ENCODE data around the gene ARHGEF18.

ARHGEF18 gene

DNA sequence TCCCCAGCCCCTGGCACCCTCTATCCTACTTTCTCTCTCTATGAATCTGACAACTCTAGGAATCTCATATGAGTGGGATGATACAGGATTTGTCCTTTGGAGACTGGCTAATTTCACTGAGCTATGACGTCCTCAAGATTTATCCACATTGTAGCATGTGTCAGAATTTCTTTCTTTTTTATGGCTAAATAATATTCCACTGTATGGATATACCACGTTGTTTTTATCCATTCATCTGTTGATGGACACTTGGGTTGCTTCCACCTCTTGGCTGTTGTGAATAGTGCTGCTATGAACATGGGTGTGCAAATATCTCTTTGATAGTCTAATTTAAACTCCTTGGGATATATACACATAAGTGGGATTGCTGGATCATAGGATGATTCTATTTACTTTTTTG is 30.6 kb upstream of the ARHGEF18 start:
- TF ChIP-seq ZNF239 (tag by site-specific recombination; IDR thresholded peaks at IDR 0.05), result no peak
- TF ChIP-seq SALL2 (tag by site-specific recombination; IDR thresholded peaks at IDR 0.05; ENCODE audit: borderline replicate concordance), result no peak
- no peak for TF ChIP-seq ZNF394 (tag by site-specific recombination; IDR thresholded peaks at IDR 0.05; ENCODE audit: borderline replicate concordance)
- TF ChIP-seq, protein P1, sequence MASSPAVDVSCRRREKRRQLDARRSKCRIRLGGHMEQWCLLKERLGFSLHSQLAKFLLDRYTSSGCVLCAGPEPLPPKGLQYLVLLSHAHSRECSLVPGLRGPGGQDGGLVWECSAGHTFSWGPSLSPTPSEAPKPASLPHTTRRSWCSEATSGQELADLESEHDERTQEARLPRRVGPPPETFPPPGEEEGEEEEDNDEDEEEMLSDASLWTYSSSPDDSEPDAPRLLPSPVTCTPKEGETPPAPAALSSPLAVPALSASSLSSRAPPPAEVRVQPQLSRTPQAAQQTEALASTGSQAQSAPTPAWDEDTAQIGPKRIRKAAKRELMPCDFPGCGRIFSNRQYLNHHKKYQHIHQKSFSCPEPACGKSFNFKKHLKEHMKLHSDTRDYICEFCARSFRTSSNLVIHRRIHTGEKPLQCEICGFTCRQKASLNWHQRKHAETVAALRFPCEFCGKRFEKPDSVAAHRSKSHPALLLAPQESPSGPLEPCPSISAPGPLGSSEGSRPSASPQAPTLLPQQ (tag by site-specific recombination; IDR thresholded peaks at IDR 0.05), result no peak
- TF ChIP-seq ZNF132 (tag by site-specific recombination; IDR thresholded peaks at IDR 0.05; ENCODE audit: borderline replicate concordance), result no peak
- TF ChIP-seq ZNF146 (tag by site-specific recombination; IDR thresholded peaks at IDR 0.05), result peak; percentile 78
- TF ChIP-seq ZNF350 (tag by site-specific recombination; IDR thresholded peaks at IDR 0.05), result no peak
- TF ChIP-seq, protein P2, sequence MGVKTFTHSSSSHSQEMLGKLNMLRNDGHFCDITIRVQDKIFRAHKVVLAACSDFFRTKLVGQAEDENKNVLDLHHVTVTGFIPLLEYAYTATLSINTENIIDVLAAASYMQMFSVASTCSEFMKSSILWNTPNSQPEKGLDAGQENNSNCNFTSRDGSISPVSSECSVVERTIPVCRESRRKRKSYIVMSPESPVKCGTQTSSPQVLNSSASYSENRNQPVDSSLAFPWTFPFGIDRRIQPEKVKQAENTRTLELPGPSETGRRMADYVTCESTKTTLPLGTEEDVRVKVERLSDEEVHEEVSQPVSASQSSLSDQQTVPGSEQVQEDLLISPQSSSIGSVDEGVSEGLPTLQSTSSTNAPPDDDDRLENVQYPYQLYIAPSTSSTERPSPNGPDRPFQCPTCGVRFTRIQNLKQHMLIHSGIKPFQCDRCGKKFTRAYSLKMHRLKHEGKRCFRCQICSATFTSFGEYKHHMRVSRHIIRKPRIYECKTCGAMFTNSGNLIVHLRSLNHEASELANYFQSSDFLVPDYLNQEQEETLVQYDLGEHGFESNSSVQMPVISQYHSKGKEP (tag by site-specific recombination; IDR thresholded peaks at IDR 0.05), result no peak
- TF ChIP-seq ZNF707 (tag by site-specific recombination; IDR thresholded peaks at IDR 0.05), result no peak
- TF ChIP-seq YY1 (tag by site-specific recombination; IDR thresholded peaks at IDR 0.05), result no peak
- TF ChIP-seq, protein P3, sequence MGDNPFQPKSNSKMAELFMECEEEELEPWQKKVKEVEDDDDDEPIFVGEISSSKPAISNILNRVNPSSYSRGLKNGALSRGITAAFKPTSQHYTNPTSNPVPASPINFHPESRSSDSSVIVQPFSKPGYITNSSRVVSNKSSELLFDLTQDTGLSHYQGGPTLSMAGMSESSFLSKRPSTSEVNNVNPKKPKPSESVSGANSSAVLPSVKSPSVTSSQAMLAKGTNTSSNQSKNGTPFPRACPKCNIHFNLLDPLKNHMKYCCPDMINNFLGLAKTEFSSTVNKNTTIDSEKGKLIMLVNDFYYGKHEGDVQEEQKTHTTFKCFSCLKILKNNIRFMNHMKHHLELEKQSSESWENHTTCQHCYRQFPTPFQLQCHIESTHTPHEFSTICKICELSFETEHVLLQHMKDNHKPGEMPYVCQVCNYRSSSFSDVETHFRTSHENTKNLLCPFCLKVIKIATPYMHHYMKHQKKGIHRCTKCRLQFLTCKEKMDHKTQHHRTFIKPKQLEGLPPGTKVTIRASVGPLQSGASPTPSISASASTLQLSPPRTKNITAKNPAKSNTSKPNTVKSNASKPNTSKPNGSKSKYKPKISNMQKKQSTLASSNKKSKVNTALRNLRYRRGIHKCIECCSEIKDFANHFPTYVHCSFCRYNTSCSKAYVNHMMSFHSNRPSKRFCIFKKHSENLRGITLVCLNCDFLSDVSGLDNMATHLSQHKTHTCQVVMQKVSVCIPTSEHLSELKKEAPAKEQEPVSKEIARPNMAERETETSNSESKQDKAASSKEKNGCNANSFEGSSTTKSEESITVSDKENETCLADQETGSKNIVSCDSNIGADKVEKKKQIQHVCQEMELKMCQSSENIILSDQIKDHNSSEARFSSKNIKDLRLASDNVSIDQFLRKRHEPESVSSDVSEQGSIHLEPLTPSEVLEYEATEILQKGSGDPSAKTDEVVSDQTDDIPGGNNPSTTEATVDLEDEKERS (tag by site-specific recombination; IDR thresholded peaks at IDR 0.05), result 0 out of 2 replicates have a peak, but pooled peaks have one; percentile 20
- TF ChIP-seq ZNF501 (tag by site-specific recombination; IDR thresholded peaks at IDR 0.05), result no peak
- TF ChIP-seq ZNF112 (tag by site-specific recombination; IDR thresholded peaks at IDR 0.05), result no peak
- no peak for TF ChIP-seq ZNF76 (tag by site-specific recombination; IDR thresholded peaks at IDR 0.05; ENCODE audit: borderline replicate concordance, low read depth)
- POLR2A ChIA-PET, result no interaction called here

DNA sequence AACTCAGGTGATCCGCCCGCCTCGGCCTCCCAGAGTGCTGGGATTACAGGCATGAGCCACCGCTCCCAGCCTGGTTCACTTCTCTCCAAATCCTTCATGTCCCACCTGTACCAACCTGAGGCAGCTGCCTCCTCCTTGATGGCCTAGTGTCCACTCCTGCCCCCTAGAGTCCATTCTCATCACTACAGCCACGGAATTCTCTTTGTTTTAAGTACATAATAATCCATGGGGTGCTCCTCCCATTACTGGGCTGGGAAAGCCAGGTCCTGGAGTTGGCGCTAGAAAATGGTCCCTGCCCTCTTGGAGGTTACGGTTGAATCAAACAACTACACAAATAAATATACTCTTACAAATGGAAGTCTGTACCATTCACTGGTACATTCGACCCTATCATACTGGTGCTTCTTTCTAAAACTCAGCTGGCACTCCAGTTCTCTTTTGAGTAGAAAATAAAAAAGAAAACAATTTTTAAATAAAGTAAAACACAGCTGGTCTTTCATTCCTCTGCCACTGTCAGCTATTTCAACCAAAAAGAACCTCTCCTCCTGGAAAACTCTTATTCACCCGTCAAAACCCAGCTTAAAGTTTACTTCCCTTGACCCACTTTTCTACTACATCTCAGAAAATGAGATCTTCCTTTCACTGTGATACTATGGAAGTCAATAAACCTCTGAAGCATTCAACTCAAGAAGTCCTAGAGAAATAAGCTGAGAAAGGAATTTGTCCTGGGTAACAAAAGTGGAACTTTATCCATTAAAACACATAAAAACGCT is 22.4 kb upstream of the ARHGEF18 start:
- Histone ChIP-seq H3K9me3 (ENCODE audit: control insufficient read depth, insufficient read depth, low read depth, low read length) (no peaks in the 10 kb centered on the region), H3K27ac (ENCODE audit: extremely low read depth, low read depth, low read length) (no peak overlapping the region), H3K4me1 (ENCODE audit: control insufficient read depth, insufficient read depth, low read length) (no peaks in the 10 kb centered on the region), H3K36me3 (ENCODE audit: control insufficient read depth in 2 of 2, insufficient read depth in 1 of 2, low read length in 2 of 2) (no peaks in the 10 kb centered on the region), H3K4me3 (ENCODE audit: low read depth, low read length) (no peak overlapping the region)
- POLR2A ChIA-PET, result interaction anchor here (0.6 kb wide), 1 partner anchor 66 kb away, joined by 3 read pairs; no protein-coding TSS in a partner anchor
- CTCF ChIA-PET, result interaction anchor here (0.6 to 1.4 kb wide), 17 partner anchors 13 to 916 kb away, joined by 3 to 8 read pairs (median 3); no protein-coding TSS in a partner anchor
- TF ChIP-seq ZFP3 (tag by site-specific recombination; IDR thresholded peaks at IDR 0.05; ENCODE audit: low read depth) (peak; percentile 67; the same call in 1 of the 2 replicates), ZNF654 (tag by site-specific recombination; IDR thresholded peaks at IDR 0.05; ENCODE audit: low read depth) (peak; percentile 25; the same call in 1 of the 2 replicates)
- TF ChIP-seq, protein P4, sequence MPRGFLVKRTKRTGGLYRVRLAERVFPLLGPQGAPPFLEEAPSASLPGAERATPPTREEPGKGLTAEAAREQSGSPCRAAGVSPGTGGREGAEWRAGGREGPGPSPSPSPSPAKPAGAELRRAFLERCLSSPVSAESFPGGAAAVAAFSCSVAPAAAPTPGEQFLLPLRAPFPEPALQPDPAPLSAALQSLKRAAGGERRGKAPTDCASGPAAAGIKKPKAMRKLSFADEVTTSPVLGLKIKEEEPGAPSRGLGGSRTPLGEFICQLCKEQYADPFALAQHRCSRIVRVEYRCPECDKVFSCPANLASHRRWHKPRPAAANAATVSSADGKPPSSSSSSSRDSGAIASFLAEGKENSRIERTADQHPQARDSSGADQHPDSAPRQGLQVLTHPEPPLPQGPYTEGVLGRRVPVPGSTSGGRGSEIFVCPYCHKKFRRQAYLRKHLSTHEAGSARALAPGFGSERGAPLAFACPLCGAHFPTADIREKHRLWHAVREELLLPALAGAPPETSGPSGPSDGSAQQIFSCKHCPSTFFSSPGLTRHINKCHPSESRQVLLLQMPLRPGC (tag by site-specific recombination; IDR thresholded peaks at IDR 0.05), result no peak

More for the DNA sequence above, 30.6 kb upstream of the ARHGEF18 start:
- no peaks in the 10 kb centered on the region for H3K36me3 ChIP-seq (ENCODE audit: control insufficient read depth in 2 of 2, insufficient read depth in 1 of 2, low read length in 2 of 2)
- no peak overlapping the region for H3K27ac ChIP-seq (ENCODE audit: extremely low read depth, low read depth, low read length)
- no peak overlapping the region for H3K4me3 ChIP-seq (ENCODE audit: low read depth, low read length)
- H3K4me1 ChIP-seq (ENCODE audit: control insufficient read depth, insufficient read depth, low read length), result no peaks in the 10 kb centered on the region
- no peaks in the 10 kb centered on the region for H3K9me3 ChIP-seq (ENCODE audit: control insufficient read depth, insufficient read depth, low read depth, low read length)
- CTCF ChIA-PET, result interaction anchor here (0.8 kb wide), 1 partner anchor 31 kb away, joined by 4 read pairs; the partner anchor contains the start of gene ARHGEF18

All from HEK293 (cell line).